Type B pancreatic cell (in vitro differentiated cells): ENCODE results near the gene TSHZ1. TPM values are rescaled to one million over a fixed set of nuclear protein-coding genes. Genes with fewer than 3 reads are reported as not detected.

Experiments used
- DNase-seq: peaks from one replicate; pipeline ENCODE4 v3.0.0; 2021; ENCODE audit warnings: mixed read lengths; ENCODE audit not compliant: unreplicated experiment; ENCODE audit errors: extremely low spot score
- H3K27ac Mint-ChIP-seq: 2 replicates; pipeline ENCODE4 v1.8.0; 2021; ENCODE audit warnings: mild to moderate bottlenecking, mixed read lengths
- H3K27me3 Mint-ChIP-seq: 2 replicates; pipeline ENCODE4 v1.8.0; 2021; ENCODE audit warnings: mixed read lengths
- H3K36me3 Mint-ChIP-seq: 2 replicates; pipeline ENCODE4 v1.8.0; 2021; ENCODE audit warnings: mixed read lengths
- H3K4me1 Mint-ChIP-seq: one replicate; pipeline ENCODE4 v1.8.0; 2021; ENCODE audit warnings: mixed read lengths; ENCODE audit not compliant: unreplicated experiment
- H3K4me3 Mint-ChIP-seq: 2 replicates; pipeline ENCODE4 v1.8.0; 2021; ENCODE audit warnings: mild to moderate bottlenecking, mixed read lengths
- H3K9me3 Mint-ChIP-seq: 2 replicates; pipeline ENCODE4 v1.8.0; 2021; ENCODE audit warnings: mixed read lengths
- CTCF ChIP-seq: fragments of 200-600 bp; sonication (generic); conservative IDR thresholded peaks from 2 replicates; pipeline ENCODE4 v1.5.0; 2021; ENCODE audit warnings: antibody characterized with exemption, mild to moderate bottlenecking
- total RNA-seq: library from RNA; stranded (reverse); gene quantifications from 2 replicates; pipeline ENCODE4 v1.2.1, GENCODE V29; 2021; ENCODE audit warnings: low replicate concordance

TSHZ1 gene
- total RNA-seq, 1 donor from 2014 or later = 79.9 TPM

GRCh38 chr18:75282746-75283145 lies 72.1 kb downstream of the TSHZ1 start:
- Mint-ChIP-seq H3K36me3 (peaks cover 63% of the 10 kb centered on the region), H3K9me3 (no peaks in the 10 kb centered on the region), H3K27me3 (no peaks in the 10 kb centered on the region), H3K4me1 (no peaks in the 10 kb centered on the region), H3K4me3 (no peak overlapping the region), H3K27ac (no peak overlapping the region)
- DNase-seq = no peak
- no peak for TF ChIP-seq CTCF

DNA sequence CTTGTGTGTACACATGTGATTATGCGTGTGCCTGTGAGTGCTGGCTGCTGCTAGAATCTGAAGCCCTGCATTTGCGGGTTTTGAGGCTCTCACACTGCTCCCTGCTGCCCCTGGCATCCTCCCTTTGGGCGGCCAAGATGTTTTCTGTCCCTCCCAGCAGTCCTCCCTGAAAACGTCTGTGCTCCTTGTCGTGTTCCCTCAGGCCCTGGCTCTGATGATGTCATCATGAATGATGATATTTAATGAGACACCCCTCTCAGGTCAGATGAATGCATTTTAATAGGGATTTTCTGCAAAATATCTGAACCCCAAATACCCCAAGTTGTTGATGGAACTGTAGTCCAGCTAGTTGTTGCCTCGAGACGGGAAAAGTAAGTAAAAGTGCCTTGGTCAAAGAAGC lies 73.1 kb downstream of the TSHZ1 start:
- Mint-ChIP-seq H3K36me3 (peaks cover 67% of the 10 kb centered on the region), H3K4me3 (peak overlapping the region; percentile 15), H3K27ac (no peak overlapping the region), H3K4me1 (peaks cover 3% of the 10 kb centered on the region), H3K27me3 (no peaks in the 10 kb centered on the region), H3K9me3 (no peaks in the 10 kb centered on the region)
- TF ChIP-seq CTCF = no peak
- no peak for DNase-seq

GRCh38 chr18:75284566-75284965 lies 74.0 kb downstream of the TSHZ1 start:
- H3K36me3 Mint-ChIP-seq = peaks cover 63% of the 10 kb centered on the region

DNA sequence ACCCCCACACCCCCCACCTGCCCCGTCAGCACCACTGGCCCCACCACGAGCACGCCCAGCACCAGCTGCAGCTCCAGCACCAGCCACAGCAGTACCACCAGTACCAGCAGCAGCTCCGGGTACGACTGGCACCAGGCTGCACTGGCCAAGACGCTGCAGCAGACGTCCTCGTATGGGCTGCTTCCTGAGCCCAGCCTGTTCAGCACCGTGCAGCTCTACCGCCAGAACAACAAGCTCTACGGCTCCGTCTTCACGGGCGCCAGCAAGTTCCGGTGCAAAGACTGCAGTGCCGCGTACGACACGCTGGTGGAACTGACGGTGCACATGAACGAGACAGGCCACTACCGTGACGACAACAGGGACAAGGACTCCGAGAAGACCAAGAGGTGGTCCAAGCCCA lies 75.3 kb downstream of the TSHZ1 start:
- peaks cover 51% of the 10 kb centered on the region for H3K36me3 Mint-ChIP-seq
- H3K9me3 Mint-ChIP-seq = no peaks in the 10 kb centered on the region
- H3K4me3 Mint-ChIP-seq = no peak overlapping the region
- no peak overlapping the region for H3K27ac Mint-ChIP-seq
- no peaks in the 10 kb centered on the region for H3K27me3 Mint-ChIP-seq
- peaks cover 11% of the 10 kb centered on the region for H3K4me1 Mint-ChIP-seq
- no peak for DNase-seq
- TF ChIP-seq CTCF = no peak

More at GRCh38 chr18:75284566-75284965, 74.0 kb downstream of the TSHZ1 start:
- TF ChIP-seq CTCF = no peak
- Mint-ChIP-seq H3K27me3 (no peaks in the 10 kb centered on the region), H3K4me3 (no peak overlapping the region), H3K9me3 (no peaks in the 10 kb centered on the region), H3K4me1 (peaks cover 5% of the 10 kb centered on the region), H3K27ac (no peak overlapping the region)
- no peak for DNase-seq

DNA sequence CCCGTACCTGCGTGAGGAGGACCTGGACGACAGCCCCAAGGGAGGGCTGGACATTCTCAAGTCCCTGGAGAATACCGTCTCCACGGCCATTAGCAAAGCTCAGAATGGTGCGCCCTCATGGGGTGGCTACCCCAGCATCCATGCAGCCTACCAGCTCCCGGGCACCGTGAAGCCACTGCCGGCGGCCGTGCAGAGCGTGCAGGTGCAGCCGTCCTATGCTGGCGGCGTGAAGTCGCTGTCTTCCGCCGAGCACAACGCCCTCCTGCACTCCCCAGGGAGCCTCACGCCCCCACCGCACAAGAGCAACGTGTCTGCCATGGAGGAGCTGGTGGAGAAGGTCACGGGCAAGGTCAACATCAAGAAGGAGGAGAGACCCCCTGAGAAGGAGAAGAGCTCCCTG lies 76.4 kb downstream of the TSHZ1 start:
- TF ChIP-seq CTCF = no peak
- Mint-ChIP-seq H3K4me1 (peaks cover 11% of the 10 kb centered on the region), H3K27me3 (no peaks in the 10 kb centered on the region), H3K36me3 (peaks cover 53% of the 10 kb centered on the region), H3K4me3 (no peak overlapping the region), H3K9me3 (no peaks in the 10 kb centered on the region), H3K27ac (no peak overlapping the region)
- DNase-seq = no peak

DNA sequence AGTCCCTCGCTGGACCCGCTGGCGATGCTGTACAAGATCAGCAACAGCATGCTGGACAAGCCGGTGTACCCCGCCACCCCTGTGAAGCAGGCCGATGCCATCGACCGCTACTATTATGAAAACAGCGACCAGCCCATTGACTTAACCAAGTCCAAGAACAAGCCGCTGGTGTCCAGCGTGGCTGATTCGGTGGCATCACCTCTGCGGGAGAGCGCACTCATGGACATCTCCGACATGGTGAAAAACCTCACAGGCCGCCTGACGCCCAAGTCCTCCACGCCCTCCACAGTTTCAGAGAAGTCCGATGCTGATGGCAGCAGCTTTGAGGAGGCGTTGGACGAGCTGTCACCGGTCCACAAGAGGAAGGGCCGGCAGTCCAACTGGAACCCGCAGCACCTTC lies 77.1 kb downstream of the TSHZ1 start:
- Mint-ChIP-seq H3K27me3 (no peaks in the 10 kb centered on the region), H3K4me3 (no peak overlapping the region), H3K36me3 (peaks cover 49% of the 10 kb centered on the region), H3K27ac (no peak overlapping the region), H3K4me1 (peaks cover 11% of the 10 kb centered on the region), H3K9me3 (no peaks in the 10 kb centered on the region)
- DNase-seq = no peak
- TF ChIP-seq CTCF = no peak
